ENCODE results near the gene PKP4.
"Not testable (repeated sequence)": the region's sequence is repeated elsewhere in the genome, so short reads cannot be mapped to it uniquely, and the experiment has no call there.

PKP4 gene

DNA sequence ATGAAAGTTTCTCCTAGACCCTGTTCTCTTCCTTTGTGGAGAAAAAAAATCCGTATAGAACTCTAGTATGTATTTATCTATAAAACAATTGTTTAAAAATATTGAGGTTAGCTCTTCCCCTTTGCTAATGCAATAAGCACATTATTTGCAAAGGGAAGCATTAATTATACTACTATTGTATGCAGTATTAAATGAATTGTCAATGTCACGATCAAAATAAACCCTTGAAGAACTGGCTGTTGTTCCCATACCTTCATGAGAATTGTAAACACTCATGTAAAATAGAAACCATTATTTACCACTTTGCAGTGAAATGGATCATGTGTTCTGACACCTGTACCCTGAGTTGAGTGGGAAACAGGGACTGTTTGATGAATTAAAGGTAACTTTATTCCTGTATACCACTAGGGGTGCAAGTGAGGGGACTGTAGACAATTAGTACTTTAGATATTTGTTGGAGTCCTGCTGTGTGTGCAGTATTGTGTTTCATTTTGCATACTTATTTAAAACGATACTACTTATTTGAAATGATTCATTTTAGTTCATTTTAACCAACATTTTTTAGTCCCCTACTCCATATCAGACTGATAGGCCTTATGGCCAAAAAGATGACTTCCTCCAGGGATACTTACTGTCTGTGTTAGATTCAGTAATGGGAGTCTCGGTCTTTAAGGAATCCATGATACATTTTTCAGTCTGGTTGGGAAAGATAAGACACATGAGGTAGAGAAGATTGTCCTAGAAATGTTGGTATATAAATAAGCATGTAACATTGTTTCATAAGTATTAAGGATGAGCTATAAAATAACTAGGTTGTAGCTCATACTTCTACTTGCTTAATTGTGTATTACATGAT, 7.9 kb downstream of the PKP4 start:
- peak; percentile 28 for DNase-seq (ENCODE audit: low read depth)

DNA sequence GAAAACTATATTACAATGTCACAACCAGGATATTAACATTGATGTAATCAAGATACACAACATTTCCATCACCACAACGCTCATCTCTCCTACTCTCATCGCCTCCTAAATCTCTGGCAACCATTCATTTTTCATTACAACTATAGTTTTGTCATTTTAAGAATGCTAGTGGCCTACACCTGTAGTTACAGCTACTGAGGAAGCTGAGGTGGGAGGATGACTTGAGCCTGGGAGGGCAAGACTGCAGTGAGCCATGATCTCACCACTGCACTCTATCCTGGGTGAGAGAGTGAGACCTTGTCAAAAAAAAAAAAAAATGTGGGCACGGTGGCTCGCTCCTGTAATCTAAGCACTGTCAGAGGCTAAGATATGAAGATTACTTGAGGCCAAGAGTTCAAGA, 10.5 kb downstream of the PKP4 start:
- no peak for DNase-seq (ENCODE audit: low read depth)

DNA sequence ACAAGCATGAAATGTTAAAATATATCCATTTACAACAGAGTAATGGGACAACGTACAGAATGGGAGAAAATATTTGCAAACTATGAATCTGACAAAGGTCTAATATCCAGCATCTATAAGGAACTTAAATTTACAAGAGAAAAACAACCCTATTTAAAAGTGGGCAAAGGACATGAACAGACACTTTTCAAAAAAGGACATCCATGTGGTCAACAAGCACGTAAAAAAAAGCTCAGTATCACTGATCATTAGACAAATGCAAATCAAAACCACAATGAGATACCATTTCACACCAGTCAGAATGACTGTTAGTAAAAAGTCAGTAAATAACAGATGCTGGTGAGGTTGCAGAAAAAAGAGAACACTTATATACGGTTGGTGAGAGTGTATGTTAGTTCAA, 16.1 kb downstream of the PKP4 start:
- DNase-seq (ENCODE audit: low read depth): not testable (repeated sequence)

DNA sequence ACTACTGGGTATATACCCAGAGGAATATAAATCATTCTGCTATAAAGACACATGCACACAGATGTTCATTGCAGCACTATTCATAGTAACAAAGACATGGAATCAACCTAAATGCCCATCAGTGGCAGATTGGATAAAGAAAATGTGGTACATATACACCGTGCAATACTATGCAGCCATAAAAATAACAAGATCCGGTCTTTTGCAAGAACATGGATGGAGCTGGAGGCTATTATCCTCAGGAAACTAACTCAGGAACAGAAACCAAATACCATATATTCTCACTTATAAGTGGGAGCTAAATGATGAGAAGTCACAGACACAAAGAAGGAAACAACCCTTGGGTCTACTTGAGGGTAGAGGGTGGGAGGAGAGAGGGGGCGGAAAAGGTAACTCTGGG, 16.5 kb downstream of the PKP4 start:
- DNase-seq (ENCODE audit: low read depth): not testable (repeated sequence)

DNA sequence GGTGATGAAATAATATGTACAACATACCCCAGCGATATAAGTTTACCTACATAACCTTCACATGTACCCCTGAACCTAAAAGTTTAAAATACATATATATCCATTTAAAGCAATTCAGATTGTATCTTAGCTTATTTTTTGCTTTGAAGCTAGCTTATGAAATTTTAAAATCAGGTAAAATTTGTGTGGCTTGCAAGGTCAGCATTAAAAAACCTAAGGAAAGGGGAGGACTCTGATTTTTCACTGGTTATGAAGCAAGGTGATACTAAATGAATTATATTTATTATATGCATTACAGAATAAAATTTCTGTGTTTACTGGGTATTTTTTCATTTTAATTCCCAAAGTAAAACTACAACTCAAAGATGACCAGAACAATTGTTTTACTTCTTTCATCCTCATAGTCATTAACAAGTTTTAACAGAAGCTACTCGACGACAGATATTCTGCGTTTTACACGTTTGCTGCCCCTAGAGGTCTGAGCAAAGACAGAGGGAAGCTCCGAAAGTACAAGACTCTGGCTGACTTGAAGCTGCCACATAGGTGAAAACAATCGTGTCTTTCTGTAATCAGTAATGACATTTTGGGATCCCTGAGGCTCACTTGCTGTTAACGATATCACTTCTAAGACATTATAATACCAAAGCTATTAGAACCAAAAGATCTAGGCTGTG, 17.1 kb downstream of the PKP4 start:
- no peak for DNase-seq (ENCODE audit: low read depth)

DNA sequence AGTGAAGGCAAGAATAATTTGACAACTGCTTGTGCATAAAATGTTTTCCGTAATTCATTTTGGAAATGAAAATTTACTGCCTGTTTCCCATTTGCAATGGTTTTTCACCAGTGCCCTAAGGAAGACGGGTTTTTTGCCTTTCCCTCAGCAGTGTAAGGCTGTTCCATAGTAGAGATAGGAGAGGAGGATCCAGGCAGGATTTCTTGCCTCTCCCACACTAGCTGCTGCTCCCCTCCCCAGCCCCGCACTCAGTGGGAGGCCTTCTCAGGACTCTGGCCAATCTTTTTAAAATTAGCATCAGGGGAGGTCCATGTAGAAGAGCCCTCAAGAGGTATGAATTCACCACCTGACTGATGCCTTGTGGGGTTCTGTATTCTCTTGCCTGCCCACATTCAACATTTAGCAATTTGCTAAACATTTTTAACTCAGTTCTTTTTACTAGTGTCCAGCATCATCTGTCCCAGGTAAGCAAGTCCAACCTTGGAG, 17.8 kb downstream of the PKP4 start:
- not testable (repeated sequence) for DNase-seq (ENCODE audit: low read depth)

DNA sequence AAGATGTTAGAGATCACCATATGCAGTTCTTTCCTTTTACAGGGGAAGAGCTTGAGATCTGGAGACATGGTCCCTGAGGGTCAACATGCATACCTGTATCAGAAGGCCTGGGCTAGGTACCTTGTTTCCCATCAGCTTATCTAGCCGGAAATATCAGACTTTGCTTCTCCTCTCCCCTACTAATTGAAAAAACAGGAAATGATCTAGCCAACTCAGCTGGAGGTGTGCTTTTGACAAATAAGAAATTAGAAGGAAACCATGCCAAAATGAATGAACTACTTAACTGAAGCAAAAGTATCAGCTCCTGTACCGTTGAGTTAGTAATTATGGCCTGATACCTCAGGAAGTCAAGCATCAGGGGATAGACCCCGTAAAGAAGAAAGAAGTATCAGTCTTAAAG, 20.4 kb downstream of the PKP4 start:
- no peak for DNase-seq (ENCODE audit: low read depth)

DNA sequence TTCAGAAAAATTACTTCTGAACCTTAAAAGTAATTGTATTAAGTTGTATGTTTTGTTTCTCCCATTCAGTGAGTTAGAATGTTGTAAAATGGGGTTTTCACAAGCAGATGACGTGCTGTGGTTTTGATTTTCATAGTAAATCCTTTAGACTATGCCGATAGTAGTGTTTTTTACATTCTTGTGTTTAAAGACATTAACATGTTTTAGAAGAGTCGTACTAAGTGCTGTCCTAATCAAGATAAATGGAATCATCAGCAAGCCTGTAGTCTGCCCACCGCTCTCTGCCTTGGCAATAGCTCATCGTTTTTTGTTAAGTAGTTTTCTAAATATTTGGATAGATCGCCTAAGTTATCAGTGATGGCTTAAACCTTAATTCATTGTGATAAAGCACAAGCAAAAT, 21.5 kb downstream of the PKP4 start:
- no peak for DNase-seq (ENCODE audit: low read depth)

DNA sequence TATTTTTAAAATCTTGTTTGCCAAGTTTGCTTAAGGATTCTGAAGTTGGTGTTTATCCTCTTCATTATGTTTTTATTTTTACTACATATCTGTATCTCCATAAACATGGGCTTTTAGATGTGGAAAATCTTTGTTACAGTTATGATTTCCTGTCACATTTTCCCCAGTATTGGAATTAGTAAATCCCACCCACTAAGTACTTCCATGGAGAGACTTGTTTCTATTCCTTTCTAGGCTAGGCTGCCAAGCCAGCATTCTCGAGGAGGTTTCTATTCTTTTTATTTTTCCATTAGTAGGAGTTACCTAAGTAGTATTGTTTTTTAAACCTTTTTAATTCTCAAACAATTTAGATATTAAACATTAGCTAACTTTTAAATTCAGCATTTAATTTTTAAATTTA, 22.1 kb downstream of the PKP4 start:
- DNase-seq (ENCODE audit: low read depth): no peak

DNA sequence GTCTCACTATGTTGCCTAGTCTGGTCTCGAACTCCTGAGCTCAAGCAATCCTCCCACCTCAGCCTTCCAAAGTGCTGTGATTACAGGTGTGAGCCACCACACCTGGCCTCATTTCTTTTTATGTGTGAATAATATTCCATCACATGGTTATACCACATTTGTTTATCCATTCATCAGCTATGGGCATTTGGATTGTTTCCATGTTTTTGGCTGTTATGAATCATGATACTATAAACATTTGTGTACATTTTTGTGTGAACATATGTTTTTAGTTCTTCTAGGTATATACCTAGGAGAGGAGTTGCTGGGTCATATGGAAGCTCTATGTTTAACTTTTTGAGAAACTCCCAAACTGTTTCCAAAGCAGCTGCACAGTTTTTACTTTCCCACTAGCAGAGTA, 24.4 kb downstream of the PKP4 start:
- no peak for DNase-seq (ENCODE audit: low read depth)

DNA sequence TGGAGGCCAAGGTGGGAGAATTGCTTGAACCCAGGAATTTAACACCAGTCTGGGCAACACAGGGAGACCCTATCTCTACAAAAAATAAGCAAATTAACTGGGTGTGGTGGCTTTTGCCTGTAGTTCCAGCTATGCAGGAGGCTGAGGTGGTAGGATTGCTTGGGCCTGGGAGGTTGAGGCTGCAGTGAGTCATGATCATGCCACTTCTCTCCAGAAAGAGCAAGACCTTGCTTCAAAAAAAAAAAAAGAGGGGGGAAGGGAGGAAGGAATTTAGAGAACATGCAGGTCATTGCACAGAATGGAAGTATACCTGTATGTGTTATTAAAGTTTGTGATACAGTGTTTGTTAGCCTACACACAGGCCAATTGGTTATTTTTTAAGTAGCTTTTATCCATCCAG, 25.8 kb downstream of the PKP4 start:
- DNase-seq (ENCODE audit: low read depth): peak; percentile 43

DNA sequence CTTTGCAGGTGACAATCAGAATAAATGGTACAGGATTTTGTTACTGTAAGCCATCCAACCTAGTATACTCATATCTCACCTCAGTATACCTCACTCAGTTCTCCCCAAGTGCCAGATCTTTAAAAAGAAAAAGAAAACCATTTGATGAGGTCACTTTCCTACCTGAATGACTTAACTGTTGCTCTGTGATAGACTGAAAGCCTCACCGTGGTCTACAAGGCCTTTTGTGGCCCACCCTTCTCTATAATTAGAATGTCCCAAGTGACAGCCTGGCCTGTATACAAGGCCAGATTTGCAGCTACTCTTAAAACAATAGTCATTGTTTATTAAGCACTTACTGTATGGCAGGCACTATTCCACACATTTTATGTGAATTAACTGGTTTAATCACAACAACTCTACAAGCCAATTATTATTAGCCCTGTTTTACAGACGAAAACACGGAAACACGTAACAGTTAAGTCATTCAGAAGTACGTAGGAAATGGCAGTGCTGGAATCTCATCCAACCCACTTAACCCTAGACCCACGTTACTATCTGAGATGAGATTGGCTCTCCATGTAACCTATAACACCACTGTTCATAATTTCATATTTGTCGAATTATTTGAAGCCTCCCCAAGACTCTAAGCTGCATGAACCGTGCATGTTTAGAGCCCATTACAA, 28.3 kb downstream of the PKP4 start:
- DNase-seq (ENCODE audit: low read depth): no peak

DNA sequence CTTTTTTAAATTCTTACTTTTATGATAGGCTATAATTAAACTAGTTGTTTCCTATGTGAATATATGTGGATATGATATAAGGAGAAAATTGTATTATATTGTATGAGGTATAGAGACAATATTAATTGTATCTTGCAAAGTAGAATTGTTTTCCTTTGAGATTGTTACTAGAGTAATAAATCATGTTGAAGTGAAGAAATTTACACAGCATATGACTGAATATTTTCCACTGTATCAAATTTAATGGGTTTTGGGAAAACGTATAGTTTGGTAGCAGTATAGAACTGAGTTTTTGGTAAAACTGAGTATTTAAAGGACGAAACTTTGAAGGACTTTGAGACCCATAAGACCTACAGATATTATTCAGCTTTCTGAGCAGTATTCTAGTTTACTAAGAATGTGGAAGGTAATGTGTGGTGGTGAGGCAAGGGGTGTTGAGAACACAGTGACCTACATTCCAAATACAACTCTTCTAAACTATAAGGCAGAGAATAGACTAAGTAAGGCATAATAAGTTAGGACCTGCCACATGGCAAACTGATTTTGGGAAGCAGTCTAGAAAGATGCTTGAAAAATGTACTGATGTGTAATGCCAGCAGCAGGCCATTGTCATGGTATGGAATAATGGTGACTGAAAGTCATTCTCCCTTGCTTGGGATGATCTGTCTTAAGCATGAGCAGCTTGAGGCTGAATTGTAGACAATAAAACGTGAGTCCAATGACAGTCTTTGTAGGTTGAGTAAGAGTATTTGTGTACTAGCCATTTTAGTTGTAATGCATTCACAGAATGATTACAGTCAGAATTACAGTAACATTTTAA, 29.6 kb downstream of the PKP4 start:
- DNase-seq (ENCODE audit: low read depth): no peak

DNA sequence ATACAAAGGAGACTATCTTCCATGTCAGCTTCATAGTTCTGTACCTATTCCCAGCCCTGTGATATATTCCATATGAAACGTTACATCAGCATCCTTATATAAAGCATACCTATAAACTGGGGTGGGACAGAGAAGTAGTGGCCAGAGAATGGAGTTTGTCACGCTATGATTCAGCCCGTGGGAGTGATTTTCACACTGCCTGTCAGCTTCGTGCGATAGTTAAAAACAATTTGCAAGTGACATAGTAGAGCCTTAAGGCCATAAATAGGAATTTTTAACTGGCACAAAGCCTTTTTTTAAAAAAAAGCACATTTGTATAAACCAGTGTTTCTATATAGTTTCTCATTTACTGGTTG, 30.2 kb downstream of the PKP4 start:
- peak; percentile 49 for DNase-seq (ENCODE audit: low read depth)

DNA sequence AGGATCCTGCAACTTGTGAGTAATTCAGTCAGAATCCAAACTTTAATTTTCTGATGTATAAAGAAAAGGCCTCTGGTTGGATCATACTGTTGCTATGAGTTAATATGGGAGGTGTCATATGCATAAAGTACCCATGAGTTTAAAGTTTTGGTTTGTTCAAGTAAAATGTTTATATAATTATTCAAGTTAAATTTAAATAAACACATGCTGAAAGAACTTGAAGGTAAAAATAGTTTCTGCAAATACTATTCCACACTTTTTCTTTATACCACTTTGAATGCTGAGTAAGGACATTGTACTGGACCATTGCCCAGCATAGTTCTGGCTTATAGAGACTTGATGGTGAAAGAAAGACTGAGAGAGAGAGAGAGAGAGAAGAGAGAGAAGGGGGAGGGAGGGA, 30.7 kb downstream of the PKP4 start:
- peak; percentile 67 for DNase-seq (ENCODE audit: low read depth)

DNA sequence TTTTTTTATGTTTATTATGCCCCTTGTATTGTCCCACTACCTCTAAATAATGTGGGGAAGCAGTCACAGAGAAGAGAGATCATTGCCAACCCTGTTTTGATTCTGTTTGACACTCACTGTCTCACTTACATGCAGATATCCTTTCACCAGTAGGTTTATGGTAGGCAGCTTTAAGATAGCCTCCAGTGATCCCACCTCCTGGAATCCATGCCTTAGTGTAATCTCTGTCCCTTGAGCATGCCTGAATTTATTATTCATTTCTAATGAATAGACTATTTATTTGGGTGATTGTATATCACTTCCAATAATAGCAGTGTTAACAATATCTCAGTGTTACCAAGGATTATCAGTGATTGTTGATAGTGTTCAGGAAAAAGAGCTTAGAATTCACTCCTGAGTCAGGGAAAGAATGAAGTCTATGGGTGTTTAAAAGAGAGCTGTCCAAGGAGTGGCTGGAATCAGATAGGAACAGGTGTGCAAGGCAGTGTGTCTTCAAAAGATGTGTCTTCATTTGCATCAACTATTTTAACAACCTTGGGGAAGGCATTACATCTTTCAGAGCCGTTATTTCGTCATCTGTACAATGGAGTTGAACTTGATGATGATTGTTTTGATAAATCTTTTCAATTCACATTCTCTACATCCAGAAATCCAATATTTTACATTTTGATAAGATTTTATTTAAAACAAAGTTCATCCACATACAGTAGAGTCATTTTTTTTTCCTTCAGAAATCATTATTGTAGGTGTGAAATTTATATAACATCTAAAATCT, 31.9 kb downstream of the PKP4 start:
- no peak for DNase-seq (ENCODE audit: low read depth)

DNA sequence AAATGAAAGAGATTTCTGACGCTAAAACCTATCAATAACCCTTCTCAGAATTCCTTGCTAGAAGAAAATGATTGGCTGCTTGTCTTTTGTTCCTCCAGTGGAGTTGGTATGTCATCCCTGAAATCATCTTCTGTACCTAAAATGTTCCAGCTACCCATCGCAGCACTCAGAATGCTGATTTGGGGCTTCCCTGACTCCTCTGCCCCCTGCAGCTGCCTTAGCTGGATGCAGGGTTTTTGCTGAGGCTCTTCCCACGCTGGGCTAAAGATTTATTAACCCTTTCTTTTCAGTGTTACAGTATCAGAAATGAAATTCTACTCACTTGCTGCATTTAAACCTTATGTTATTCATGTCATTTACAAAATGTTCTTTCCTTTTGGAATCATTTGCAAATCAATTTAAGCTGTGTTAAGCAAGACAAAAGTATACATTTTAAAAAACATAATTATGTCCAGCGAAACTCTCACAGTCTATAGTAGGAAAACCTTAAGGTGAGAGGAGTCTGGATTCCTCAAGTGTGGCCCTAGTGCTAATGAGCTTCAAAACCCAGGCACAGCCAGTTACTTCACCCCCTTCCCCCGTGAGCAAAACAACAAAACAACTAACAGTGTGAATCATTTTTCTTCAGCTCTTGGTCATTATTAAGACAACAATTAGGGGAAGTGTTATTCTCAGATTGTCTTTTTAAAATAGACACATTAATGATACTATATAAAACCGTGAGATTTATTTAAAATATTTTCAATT, 32.8 kb downstream of the PKP4 start:
- no peak for DNase-seq (ENCODE audit: low read depth)

DNA sequence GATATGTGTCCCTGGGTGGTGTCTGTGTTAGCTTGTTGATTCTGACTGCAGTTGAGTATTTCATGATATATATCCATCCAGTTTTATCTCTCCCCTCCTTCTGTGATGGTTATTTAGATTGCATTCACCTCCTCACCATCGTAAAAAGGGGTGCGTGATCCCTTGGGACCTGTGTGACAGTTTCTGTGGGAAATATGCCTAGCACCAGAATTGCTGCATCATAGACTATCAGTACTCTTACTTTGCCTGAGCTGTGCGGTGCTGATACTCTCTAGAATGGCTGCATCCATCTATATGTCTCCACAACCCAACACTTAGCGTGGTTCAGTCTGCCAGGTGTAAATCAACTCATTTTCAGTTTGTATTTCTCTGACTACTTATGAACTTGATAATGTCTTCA, 34.3 kb downstream of the PKP4 start:
- no peak for DNase-seq (ENCODE audit: low read depth)

DNA sequence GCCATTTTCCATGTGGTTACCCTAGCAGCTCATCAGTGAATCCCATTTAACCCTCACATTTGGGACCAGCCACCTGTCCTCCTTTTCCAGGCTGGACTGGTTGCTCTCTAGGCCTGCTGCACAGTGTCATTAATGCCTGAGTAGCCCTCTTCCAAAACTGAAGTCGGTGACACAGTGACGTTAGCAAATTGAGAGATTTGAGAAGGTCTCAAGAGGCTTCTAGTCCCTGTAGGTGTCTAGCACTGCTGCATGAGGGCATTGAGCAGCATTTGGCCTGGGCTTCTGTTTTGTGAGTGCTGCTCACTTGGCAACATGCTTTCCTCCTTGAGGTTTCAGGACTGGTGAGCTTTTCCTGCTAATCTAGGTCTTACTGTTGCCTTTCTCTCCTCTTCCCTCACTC, 36.7 kb downstream of the PKP4 start:
- DNase-seq (ENCODE audit: low read depth): peak; percentile 32

DNA sequence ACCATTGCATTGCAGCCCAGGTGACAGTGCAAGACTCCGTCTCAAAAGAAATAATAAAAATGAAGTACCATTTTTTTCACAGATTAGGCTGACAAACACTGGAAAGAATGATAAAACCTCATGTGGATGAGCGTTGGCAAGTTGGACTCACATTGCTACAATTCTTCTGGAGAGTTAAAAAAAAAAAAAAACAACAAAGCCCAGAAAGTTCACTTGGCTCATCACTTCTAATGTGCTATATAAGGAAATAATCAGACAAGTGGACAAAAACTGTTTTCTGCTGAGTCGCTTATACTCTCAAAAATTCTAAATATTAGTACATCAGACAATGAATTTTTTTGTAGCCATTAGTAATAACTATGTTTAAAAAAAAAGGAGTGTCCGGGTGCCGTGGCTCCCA, 38.4 kb downstream of the PKP4 start:
- DNase-seq (ENCODE audit: low read depth): peak; percentile 93

DNA sequence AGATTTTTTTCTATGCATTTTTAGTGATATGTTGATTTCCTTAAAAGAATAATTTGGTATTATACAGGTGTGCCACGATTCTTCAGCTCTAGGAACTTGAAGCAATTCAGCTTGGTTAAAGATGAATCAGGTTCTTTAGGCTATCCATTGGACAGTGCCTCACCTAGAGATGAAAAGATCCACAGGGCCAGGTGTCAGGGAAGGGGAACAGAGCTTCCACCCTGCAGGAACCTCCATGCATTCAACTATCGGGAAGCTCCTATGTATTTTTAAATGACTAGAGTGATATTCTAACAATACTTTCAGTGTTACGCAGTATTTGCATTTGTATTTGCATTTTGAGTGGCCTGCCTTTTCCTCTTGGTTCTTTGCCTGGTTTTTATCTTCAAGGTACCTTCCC, 40.2 kb downstream of the PKP4 start:
- no peak for DNase-seq (ENCODE audit: low read depth)
